ENCODE measurements around the gene MINK1. TPM values are rescaled to one million over a fixed set of nuclear protein-coding genes. Genes with fewer than 3 reads are reported as not detected.

Gene MINK1
- total and polyA plus RNA-seq, 9 donors: 11.8 to 39.3 (median 29.1) TPM

GRCh38 chr17:4833941-4834680 lies 971 bp downstream of the MINK1 start:
- 1% methylated on average over 8 of the region's 15 CpGs for WGBS (ENCODE audit: insufficient coverage)
- Histone ChIP-seq H3K4me3 (ENCODE audit: low read length) (peak overlapping the region; percentile 84), H3K36me3 (ENCODE audit: control insufficient read depth, insufficient read depth, low read length) (peaks cover 10% of the 10 kb centered on the region), H3K4me1 (ENCODE audit: control insufficient read depth, insufficient read depth, low read length) (peaks cover 25% of the 10 kb centered on the region), H3K27ac (ENCODE audit: low read length) (peak overlapping the region; percentile 86), H3K27me3 (ENCODE audit: control insufficient read depth, insufficient read depth, low read length) (no peaks in the 10 kb centered on the region), H3K9me3 (replicated peaks; ENCODE audit: control insufficient read depth, low read depth, low read length) (no peaks in the 10 kb centered on the region)
- DNase-seq: peak; percentile 79

DNA sequence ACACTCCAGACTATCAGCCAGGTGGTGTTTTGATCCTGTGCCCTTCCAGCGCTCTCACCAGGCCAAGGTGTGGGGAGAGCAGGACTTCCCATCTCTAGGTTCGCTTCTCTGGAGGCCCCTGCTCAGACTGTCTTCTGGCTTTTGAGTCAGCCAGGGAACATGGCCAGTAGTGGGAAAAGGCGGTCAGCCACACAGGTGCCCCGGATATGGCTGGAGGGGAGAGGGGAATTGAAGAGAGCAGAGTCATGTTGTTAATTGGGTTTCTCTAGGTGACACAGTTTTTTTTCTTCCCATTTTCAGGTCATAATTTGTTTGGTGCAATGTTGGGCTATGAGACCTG lies 1.5 kb downstream of the MINK1 start:
- no peaks in the 10 kb centered on the region for H3K27me3 ChIP-seq (ENCODE audit: control insufficient read depth, insufficient read depth, low read length)
- H3K4me3 ChIP-seq (ENCODE audit: low read length): peak overlapping the region; percentile 84
- H3K36me3 ChIP-seq (ENCODE audit: control insufficient read depth, insufficient read depth, low read length): peaks cover 10% of the 10 kb centered on the region
- H3K4me1 ChIP-seq (ENCODE audit: control insufficient read depth, insufficient read depth, low read length): peaks cover 25% of the 10 kb centered on the region
- no peaks in the 10 kb centered on the region for H3K9me3 ChIP-seq (replicated peaks; ENCODE audit: control insufficient read depth, low read depth, low read length)
- 28% methylated on average over 2 of the region's 4 CpGs for WGBS (ENCODE audit: insufficient coverage)
- DNase-seq: no peak
- H3K27ac ChIP-seq (ENCODE audit: low read length): peak overlapping the region; percentile 86

DNA sequence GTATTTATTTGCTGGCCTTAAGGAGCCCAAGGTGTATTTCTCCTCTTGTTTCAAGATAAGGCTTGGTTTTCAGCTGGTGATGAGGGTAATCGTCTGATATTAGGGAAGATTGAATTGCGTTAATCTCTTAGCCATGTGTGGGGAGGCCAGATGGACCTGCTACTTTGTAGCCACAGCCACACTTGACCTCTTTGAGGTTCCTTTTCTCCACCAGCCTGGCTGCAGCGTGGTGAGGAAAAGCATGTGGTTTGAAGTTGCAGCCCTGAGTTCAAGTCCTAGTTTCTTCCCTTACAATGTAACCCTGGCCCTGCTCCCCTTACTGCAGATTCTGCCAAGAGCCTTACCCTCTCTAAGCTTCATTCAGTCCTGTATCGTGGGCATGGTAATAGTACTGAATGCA lies 3.1 kb downstream of the MINK1 start:
- no peak overlapping the region for H3K27ac ChIP-seq (ENCODE audit: low read length)
- H3K9me3 ChIP-seq (replicated peaks; ENCODE audit: control insufficient read depth, low read depth, low read length): no peaks in the 10 kb centered on the region
- 67% methylated on average over 1 of the region's 4 CpGs for WGBS (ENCODE audit: insufficient coverage)
- H3K36me3 ChIP-seq (ENCODE audit: control insufficient read depth, insufficient read depth, low read length): peaks cover 14% of the 10 kb centered on the region
- no peaks in the 10 kb centered on the region for H3K27me3 ChIP-seq (ENCODE audit: control insufficient read depth, insufficient read depth, low read length)
- no peak for DNase-seq
- no peak overlapping the region for H3K4me3 ChIP-seq (ENCODE audit: low read length)
- H3K4me1 ChIP-seq (ENCODE audit: control insufficient read depth, insufficient read depth, low read length): peaks cover 25% of the 10 kb centered on the region

DNA sequence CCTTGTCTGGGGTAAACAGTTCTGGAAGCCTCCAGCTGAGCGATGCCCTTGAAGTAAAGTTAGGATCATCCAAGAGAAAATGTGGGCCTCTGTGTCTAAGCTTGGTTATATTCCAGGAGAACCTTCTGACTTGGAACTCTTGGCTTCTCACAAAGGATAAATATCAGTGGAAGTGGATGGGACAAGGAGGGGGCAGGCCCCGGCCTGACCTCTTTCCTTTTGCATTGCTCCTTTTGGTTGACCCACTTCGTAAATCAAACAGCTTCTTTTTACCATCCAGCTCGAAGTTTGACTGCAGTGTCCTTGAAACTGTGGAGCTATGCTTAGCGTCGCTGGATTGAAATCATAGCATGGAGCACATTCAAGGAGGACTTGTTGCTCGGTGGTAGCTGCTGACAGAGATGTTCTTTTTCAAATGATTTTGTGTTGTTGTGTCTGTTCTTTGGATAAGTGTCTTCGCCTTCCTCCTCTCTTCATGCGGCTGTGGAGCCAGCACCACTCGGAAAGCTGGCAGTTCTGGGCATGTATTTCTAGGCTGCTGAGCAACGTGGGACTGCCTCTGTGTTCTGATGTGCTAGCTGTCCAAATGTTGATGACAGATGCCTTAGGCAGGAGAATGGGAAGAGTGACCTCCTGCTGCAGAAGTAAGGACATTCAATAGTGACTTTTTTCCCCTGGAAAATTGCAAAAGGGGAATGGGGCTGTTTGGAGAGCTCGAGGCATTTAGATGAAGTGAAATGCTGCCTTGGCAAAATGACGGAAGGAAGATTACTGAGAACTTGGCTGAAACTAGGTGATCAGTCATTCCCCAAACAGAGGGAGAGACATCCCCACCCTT lies 4.5 kb downstream of the MINK1 start:
- H3K27ac ChIP-seq (ENCODE audit: low read length): no peak overlapping the region
- H3K4me3 ChIP-seq (ENCODE audit: low read length): no peak overlapping the region
- H3K36me3 ChIP-seq (ENCODE audit: control insufficient read depth, insufficient read depth, low read length): peaks cover 14% of the 10 kb centered on the region
- no peaks in the 10 kb centered on the region for H3K9me3 ChIP-seq (replicated peaks; ENCODE audit: control insufficient read depth, low read depth, low read length)
- H3K4me1 ChIP-seq (ENCODE audit: control insufficient read depth, insufficient read depth, low read length): peaks cover 25% of the 10 kb centered on the region
- DNase-seq: no peak
- whole genome bisulfite sequencing (ENCODE audit: insufficient coverage): 51% methylated on average over 7 of the region's 13 CpGs
- no peaks in the 10 kb centered on the region for H3K27me3 ChIP-seq (ENCODE audit: control insufficient read depth, insufficient read depth, low read length)

GRCh38 chr17:4838309-4838785 lies 5.2 kb downstream of the MINK1 start:
- no peak overlapping the region for H3K27ac ChIP-seq (ENCODE audit: low read length)
- peaks cover 14% of the 10 kb centered on the region for H3K36me3 ChIP-seq (ENCODE audit: control insufficient read depth, insufficient read depth, low read length)
- no peak overlapping the region for H3K4me3 ChIP-seq (ENCODE audit: low read length)
- no peak for DNase-seq
- H3K27me3 ChIP-seq (ENCODE audit: control insufficient read depth, insufficient read depth, low read length): no peaks in the 10 kb centered on the region
- no peaks in the 10 kb centered on the region for H3K9me3 ChIP-seq (replicated peaks; ENCODE audit: control insufficient read depth, low read depth, low read length)
- H3K4me1 ChIP-seq (ENCODE audit: control insufficient read depth, insufficient read depth, low read length): peaks cover 25% of the 10 kb centered on the region
- no CpG with 5 or more reads among the region's 3 CpGs for WGBS (ENCODE audit: insufficient coverage)

- WGBS (ENCODE audit: insufficient coverage): 100% methylated on average over 4 of the region's 8 CpGs
- no peak overlapping the region for H3K27ac ChIP-seq (ENCODE audit: low read length)
- no peak for DNase-seq
Observed at GRCh38 chr17:4839221-4839620, 6.1 kb downstream of the MINK1 start.

GRCh38 chr17:4839965-4840892 lies 7.1 kb downstream of the MINK1 start:
- H3K36me3 ChIP-seq (ENCODE audit: control insufficient read depth, insufficient read depth, low read length): peaks cover 14% of the 10 kb centered on the region
- no peaks in the 10 kb centered on the region for H3K27me3 ChIP-seq (ENCODE audit: control insufficient read depth, insufficient read depth, low read length)
- H3K4me3 ChIP-seq (ENCODE audit: low read length): no peak overlapping the region
- H3K4me1 ChIP-seq (ENCODE audit: control insufficient read depth, insufficient read depth, low read length): peaks cover 9% of the 10 kb centered on the region
- WGBS (ENCODE audit: insufficient coverage): 80% methylated on average over 5 of the region's 8 CpGs
- no peaks in the 10 kb centered on the region for H3K9me3 ChIP-seq (replicated peaks; ENCODE audit: control insufficient read depth, low read depth, low read length)
- DNase-seq: no peak
- no peak overlapping the region for H3K27ac ChIP-seq (ENCODE audit: low read length)

More at GRCh38 chr17:4839221-4839620, 6.1 kb downstream of the MINK1 start:
- Histone ChIP-seq H3K27me3 (ENCODE audit: control insufficient read depth, insufficient read depth, low read length) (no peaks in the 10 kb centered on the region), H3K4me1 (ENCODE audit: control insufficient read depth, insufficient read depth, low read length) (peaks cover 18% of the 10 kb centered on the region), H3K36me3 (ENCODE audit: control insufficient read depth, insufficient read depth, low read length) (peaks cover 14% of the 10 kb centered on the region), H3K9me3 (replicated peaks; ENCODE audit: control insufficient read depth, low read depth, low read length) (no peaks in the 10 kb centered on the region), H3K4me3 (ENCODE audit: low read length) (no peak overlapping the region)

- Histone ChIP-seq H3K27me3 (ENCODE audit: control insufficient read depth, insufficient read depth, low read length) (no peaks in the 10 kb centered on the region), H3K9me3 (replicated peaks; ENCODE audit: control insufficient read depth, low read depth, low read length) (no peaks in the 10 kb centered on the region), H3K4me1 (ENCODE audit: control insufficient read depth, insufficient read depth, low read length) (peaks cover 5% of the 10 kb centered on the region), H3K36me3 (ENCODE audit: control insufficient read depth, insufficient read depth, low read length) (peaks cover 14% of the 10 kb centered on the region), H3K4me3 (ENCODE audit: low read length) (no peak overlapping the region), H3K27ac (ENCODE audit: low read length) (no peak overlapping the region)
- 90% methylated on average over 7 of the region's 10 CpGs for WGBS (ENCODE audit: insufficient coverage)
- DNase-seq: no peak
Observed at GRCh38 chr17:4840893-4841242, 7.7 kb downstream of the MINK1 start.

GRCh38 chr17:4842376-4842775 lies 9.2 kb downstream of the MINK1 start:
- Histone ChIP-seq H3K27ac (ENCODE audit: low read length) (no peak overlapping the region), H3K4me1 (ENCODE audit: control insufficient read depth, insufficient read depth, low read length) (peaks cover 4% of the 10 kb centered on the region)

More at GRCh38 chr17:4842376-4842775, 9.2 kb downstream of the MINK1 start:
- H3K36me3 ChIP-seq (ENCODE audit: control insufficient read depth, insufficient read depth, low read length): peaks cover 19% of the 10 kb centered on the region
- WGBS (ENCODE audit: insufficient coverage): 92% methylated on average over 3 of the region's 3 CpGs
- no peak overlapping the region for H3K4me3 ChIP-seq (ENCODE audit: low read length)
- DNase-seq: no peak
- H3K9me3 ChIP-seq (replicated peaks; ENCODE audit: control insufficient read depth, low read depth, low read length): no peaks in the 10 kb centered on the region
- H3K27me3 ChIP-seq (ENCODE audit: control insufficient read depth, insufficient read depth, low read length): no peaks in the 10 kb centered on the region

Data from muscle of leg (tissue), 11 donors.